ENCODE results near the gene VPS54.
A peak's percentile ranks its signal among the peaks of the same experiment; 100 is the strongest.

VPS54 gene

DNA sequence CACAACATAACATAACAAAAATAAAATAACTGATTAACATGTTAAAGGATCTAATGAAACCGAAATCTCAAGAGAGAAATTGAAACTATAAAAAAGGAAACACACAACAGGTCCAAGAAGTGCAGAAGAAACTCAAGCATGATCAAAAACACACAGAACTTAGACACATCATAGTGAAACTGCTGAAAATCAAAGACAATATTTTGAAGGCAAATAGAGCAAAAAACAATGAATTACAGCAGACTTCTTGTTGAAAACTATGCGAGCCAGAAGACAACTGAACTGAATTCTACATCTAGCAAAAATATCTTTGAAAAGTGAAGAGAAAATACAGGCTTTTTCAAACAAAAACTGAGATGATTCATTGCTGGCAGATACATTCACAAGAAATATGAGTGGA lies 116.2 kb downstream of the VPS54 start:
- no peak overlapping the region for H3K4me3 Mint-ChIP-seq
- H3K27ac Mint-ChIP-seq (ENCODE audit: low read depth) = no peak overlapping the region
- no peak for ATAC-seq (replicated peaks; ENCODE audit: extremely low read depth, poor library complexity, severe bottlenecking)

DNA sequence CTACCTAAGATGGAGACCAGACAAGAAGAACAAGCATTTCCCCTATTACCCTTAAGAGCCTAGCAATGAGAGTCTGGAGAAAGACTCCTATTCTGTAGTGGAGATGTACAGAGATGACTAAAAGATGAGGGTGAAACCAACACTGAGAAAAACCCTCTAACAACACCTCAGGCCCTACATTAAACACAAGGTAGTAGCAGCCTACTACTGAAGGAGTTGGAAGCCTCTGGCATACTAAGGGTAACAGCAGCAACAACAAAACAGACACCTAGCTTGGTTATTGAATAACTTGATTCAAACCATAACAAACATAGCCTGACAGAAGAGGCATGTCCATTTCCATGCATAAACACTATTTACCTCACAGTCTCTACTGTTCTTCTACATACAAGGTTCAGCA lies 117.1 kb downstream of the VPS54 start:
- H3K36me3 Mint-ChIP-seq (ENCODE audit: insufficient read depth) = peaks cover 18% of the 10 kb centered on the region
- peaks cover 6% of the 10 kb centered on the region for H3K9me3 Mint-ChIP-seq
- H3K4me1 Mint-ChIP-seq = peaks cover 6% of the 10 kb centered on the region
- no peak overlapping the region for H3K4me3 Mint-ChIP-seq
- H3K27ac Mint-ChIP-seq (ENCODE audit: low read depth) = no peak overlapping the region
- ATAC-seq (replicated peaks; ENCODE audit: extremely low read depth, poor library complexity, severe bottlenecking) = no peak
- H3K27me3 Mint-ChIP-seq = no peaks in the 10 kb centered on the region
- DNase-seq (ENCODE audit: low spot score in 2 of 2) = no peak

More for the DNA sequence above, 116.2 kb downstream of the VPS54 start:
- no peaks in the 10 kb centered on the region for H3K27me3 Mint-ChIP-seq
- peaks cover 17% of the 10 kb centered on the region for H3K36me3 Mint-ChIP-seq (ENCODE audit: insufficient read depth)
- peaks cover 6% of the 10 kb centered on the region for H3K9me3 Mint-ChIP-seq
- no peak for DNase-seq (ENCODE audit: low spot score in 2 of 2)
- H3K4me1 Mint-ChIP-seq = peaks cover 6% of the 10 kb centered on the region

DNA sequence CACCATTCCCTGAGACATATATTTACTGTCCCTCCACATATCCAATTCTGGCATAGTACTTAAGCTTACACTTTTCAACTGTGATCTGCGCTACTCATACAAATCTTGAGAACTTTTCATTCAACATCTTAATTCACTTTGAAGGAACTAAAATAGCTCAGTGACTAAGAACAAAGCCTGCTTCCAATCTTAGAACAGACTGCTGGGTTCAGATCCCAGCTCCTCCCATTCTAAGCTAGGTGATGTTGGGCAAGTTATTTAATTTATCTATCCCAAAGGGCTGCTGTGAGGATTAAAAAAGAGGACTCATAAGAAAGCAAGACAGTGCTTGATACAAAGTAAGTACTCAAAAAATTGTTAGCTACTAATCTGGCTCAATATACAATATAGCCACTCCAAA lies 119.6 kb downstream of the VPS54 start:
- Mint-ChIP-seq H3K27ac (ENCODE audit: low read depth) (no peak overlapping the region), H3K27me3 (no peaks in the 10 kb centered on the region), H3K4me3 (no peak overlapping the region), H3K9me3 (peaks cover 6% of the 10 kb centered on the region), H3K4me1 (peaks cover 6% of the 10 kb centered on the region), H3K36me3 (ENCODE audit: insufficient read depth) (peaks cover 24% of the 10 kb centered on the region)
- DNase-seq (ENCODE audit: low spot score in 2 of 2) (no peak), ATAC-seq (replicated peaks; ENCODE audit: extremely low read depth, poor library complexity, severe bottlenecking) (no peak)

DNA sequence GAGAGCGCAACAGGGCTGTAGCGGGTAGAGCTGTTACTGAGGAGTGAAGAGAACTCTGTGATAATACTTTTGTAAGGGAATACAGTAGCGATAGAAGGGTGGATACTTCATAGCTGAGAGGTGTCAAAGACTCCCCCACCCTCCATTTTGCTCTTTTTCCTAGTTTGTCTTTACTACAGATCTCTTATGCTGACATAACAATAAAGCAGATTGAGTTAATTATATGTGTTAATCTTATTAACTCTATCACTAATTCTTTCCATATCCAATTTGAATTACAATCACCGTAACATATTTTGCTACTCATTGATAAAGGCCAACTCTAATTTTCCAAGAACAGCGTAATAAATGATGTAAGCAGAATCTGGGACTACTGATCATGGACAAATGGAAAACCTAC lies 120.4 kb downstream of the VPS54 start:
- Mint-ChIP-seq H3K4me1 (peaks cover 6% of the 10 kb centered on the region), H3K36me3 (ENCODE audit: insufficient read depth) (peaks cover 22% of the 10 kb centered on the region), H3K27me3 (no peaks in the 10 kb centered on the region), H3K27ac (ENCODE audit: low read depth) (no peak overlapping the region), H3K4me3 (no peak overlapping the region), H3K9me3 (peaks cover 6% of the 10 kb centered on the region)
- no peak for ATAC-seq (replicated peaks; ENCODE audit: extremely low read depth, poor library complexity, severe bottlenecking)
- DNase-seq (ENCODE audit: low spot score in 2 of 2) = no peak

DNA sequence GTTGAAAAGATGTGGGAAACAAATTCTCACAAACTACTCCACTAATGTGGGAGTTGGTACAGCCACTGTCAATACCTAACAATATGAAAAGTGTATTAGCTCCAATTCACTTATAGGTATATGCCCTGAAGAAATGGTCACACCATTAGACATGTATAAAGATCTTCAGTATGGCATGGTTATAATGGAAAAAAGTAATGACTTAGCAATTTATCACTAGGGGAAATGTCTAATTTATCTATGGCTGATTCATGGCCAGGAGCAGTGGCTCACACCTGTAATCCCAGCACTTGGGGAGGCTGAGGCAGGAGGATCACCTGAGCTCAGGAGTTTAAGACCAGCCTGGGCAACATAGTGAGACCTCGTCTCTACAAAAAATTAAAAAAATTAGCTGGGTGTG lies 125.1 kb downstream of the VPS54 start:
- Mint-ChIP-seq H3K36me3 (ENCODE audit: insufficient read depth) (peaks cover 46% of the 10 kb centered on the region), H3K4me3 (no peak overlapping the region), H3K27me3 (no peaks in the 10 kb centered on the region), H3K4me1 (peaks cover 6% of the 10 kb centered on the region), H3K27ac (ENCODE audit: low read depth) (no peak overlapping the region), H3K9me3 (no peaks in the 10 kb centered on the region)
- DNase-seq (ENCODE audit: low spot score in 2 of 2) = no peak
- ATAC-seq (replicated peaks; ENCODE audit: extremely low read depth, poor library complexity, severe bottlenecking) = no peak

DNA sequence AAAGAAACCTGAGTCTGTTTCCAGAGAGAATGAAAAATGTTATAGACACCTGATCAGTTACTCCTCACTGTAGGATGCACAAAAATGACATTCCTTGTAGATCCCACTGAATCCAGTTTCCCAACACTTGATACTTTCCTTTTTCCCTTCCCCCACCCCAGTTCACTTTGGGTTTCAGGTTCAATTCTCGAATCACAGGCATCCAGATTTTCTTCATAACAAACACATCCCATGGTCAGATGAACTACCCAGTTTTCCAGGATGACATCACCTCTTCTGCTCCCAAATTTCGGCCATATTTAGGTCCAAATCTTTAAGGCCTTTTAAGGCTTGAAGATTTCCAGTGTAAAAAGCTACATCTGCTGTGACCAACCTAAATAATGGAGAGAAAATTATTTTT lies 126.1 kb downstream of the VPS54 start:
- Mint-ChIP-seq H3K36me3 (ENCODE audit: insufficient read depth) (peaks cover 46% of the 10 kb centered on the region), H3K4me3 (no peak overlapping the region), H3K27me3 (no peaks in the 10 kb centered on the region), H3K9me3 (no peaks in the 10 kb centered on the region), H3K27ac (ENCODE audit: low read depth) (no peak overlapping the region), H3K4me1 (no peaks in the 10 kb centered on the region)
- DNase-seq (ENCODE audit: low spot score in 2 of 2) (no peak), ATAC-seq (replicated peaks; ENCODE audit: extremely low read depth, poor library complexity, severe bottlenecking) (no peak)

DNA sequence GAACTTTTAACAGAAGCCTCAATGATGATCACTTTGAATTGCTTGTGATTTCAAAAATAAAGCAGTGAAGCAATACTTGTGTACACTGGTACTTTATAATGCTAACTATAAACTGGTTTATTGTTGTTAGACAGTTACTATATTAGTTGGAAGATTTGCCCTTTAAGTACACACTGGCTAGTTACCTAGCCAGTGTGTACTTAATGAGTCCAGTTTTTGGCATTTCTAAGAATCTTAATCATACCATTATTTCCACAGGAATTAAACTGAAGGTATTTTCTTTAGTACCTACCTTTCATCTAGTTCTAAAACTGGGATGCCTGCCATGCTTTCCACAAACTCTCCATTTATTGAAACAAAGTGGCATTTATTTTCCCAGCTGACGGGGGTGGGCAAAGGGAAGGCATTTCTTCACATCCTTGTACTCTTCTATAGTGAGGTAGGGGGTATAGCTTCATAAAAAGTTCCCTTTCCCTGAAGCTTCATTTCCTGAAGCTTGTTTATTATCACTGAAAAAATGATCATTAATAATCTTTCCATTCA lies 127.7 kb downstream of the VPS54 start:
- no peak for DNase-seq (ENCODE audit: low spot score in 2 of 2)
- peaks cover 50% of the 10 kb centered on the region for H3K36me3 Mint-ChIP-seq (ENCODE audit: insufficient read depth)

DNA sequence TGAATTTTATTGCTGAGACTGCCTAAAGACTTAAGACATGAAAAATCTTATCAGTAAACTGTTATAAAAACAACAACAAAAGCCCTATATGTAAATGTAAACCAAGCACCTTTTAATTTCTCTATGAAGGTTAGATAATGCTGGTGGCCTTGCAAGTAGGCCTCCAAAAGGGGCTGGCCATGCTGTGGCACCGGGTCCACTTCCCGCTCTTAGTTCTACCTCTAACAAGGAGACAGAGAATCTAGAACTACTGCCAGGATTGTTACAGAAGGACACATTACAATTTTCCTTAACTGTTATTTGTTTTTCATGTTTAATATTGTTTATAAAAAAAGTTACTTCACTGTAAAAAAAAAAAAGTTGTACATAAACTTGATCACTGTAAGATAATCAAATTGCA lies 128.6 kb downstream of the VPS54 start:
- H3K27ac Mint-ChIP-seq (ENCODE audit: low read depth) = no peak overlapping the region
- H3K9me3 Mint-ChIP-seq = no peaks in the 10 kb centered on the region
- peaks cover 53% of the 10 kb centered on the region for H3K36me3 Mint-ChIP-seq (ENCODE audit: insufficient read depth)
- H3K4me3 Mint-ChIP-seq = no peak overlapping the region
- no peaks in the 10 kb centered on the region for H3K27me3 Mint-ChIP-seq
- H3K4me1 Mint-ChIP-seq = no peaks in the 10 kb centered on the region
- DNase-seq (ENCODE audit: low spot score in 2 of 2) (no peak), ATAC-seq (replicated peaks; ENCODE audit: extremely low read depth, poor library complexity, severe bottlenecking) (no peak)

More for the DNA sequence above, 127.7 kb downstream of the VPS54 start:
- H3K27me3 Mint-ChIP-seq = no peaks in the 10 kb centered on the region
- no peaks in the 10 kb centered on the region for H3K9me3 Mint-ChIP-seq
- ATAC-seq (replicated peaks; ENCODE audit: extremely low read depth, poor library complexity, severe bottlenecking) = no peak
- peak overlapping the region; percentile 6 for H3K27ac Mint-ChIP-seq (ENCODE audit: low read depth)
- H3K4me1 Mint-ChIP-seq = no peaks in the 10 kb centered on the region
- H3K4me3 Mint-ChIP-seq = no peak overlapping the region

DNA sequence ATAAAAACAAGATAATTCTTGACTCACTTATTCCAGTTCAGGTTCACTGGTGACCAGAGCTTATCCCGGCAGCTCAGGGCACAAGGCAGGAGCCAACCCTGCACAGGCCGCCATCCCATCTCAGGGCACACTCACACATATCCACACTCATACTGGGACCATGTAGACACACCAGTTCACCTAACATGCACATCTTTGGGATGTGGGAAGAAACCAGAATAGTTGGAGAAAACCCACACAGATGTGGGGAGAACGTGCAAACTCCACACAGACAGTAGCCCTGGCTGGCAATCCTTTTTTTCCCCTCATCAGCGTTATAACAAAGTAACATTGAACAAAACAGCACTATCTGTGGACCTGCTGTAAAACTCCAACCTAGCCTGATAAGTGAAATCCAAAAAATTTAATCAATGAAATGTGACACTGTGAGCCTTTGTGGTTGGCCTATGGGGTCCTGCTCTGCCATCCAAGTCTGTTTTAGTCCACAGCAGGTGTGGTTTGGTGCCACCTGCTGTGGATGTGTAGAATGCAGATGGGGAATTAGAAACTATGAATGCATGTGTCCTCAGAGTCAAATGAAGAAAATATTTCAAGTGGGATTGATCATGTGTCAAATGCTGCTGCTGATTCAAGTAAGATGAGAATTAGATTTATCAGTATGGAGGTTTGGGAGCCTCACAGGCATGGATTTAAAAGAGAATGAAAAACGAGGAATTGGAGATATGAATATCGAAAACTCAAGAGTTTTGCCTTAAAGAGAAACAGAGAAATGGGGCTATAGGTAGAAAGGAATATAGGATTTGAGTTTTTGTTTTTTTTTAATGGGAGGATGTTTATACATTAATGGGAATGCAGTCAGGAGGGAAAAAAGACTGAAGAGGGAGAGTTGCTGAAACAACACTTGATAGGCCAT lies 130.5 kb downstream of the VPS54 start:
- ATAC-seq (replicated peaks; ENCODE audit: extremely low read depth, poor library complexity, severe bottlenecking) (no peak), DNase-seq (ENCODE audit: low spot score in 2 of 2) (no peak)
- H3K27me3 Mint-ChIP-seq = no peaks in the 10 kb centered on the region
- H3K27ac Mint-ChIP-seq (ENCODE audit: low read depth) = peak overlapping the region; percentile 47
- H3K9me3 Mint-ChIP-seq = no peaks in the 10 kb centered on the region
- H3K4me1 Mint-ChIP-seq = no peaks in the 10 kb centered on the region
- H3K4me3 Mint-ChIP-seq = no peak overlapping the region
- H3K36me3 Mint-ChIP-seq (ENCODE audit: insufficient read depth) = peaks cover 65% of the 10 kb centered on the region

DNA sequence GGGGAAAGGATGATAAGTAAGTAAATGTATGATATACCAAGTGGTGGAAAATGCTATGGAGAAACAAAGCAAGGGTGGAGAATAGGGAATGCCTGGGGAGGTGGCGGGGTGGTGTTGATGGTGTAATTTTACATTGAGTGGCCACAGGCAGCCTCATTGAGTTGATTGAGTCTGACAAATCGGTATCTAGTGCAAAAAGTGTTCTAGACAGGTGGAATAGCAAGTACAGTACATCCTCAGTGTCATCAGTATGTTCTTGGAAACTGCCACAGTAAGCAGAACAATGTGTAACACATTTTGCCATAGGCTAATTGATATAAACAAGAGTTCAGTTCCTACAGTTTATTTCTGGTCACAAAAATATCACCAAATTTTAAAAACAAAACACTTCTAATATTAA lies 131.2 kb downstream of the VPS54 start:
- Mint-ChIP-seq H3K27ac (ENCODE audit: low read depth) (peak overlapping the region; percentile 42), H3K27me3 (no peaks in the 10 kb centered on the region), H3K36me3 (ENCODE audit: insufficient read depth) (peaks cover 64% of the 10 kb centered on the region), H3K4me1 (peaks cover 1% of the 10 kb centered on the region), H3K4me3 (no peak overlapping the region), H3K9me3 (no peaks in the 10 kb centered on the region)
- ATAC-seq (replicated peaks; ENCODE audit: extremely low read depth, poor library complexity, severe bottlenecking) (no peak), DNase-seq (ENCODE audit: low spot score in 2 of 2) (no peak)

DNA sequence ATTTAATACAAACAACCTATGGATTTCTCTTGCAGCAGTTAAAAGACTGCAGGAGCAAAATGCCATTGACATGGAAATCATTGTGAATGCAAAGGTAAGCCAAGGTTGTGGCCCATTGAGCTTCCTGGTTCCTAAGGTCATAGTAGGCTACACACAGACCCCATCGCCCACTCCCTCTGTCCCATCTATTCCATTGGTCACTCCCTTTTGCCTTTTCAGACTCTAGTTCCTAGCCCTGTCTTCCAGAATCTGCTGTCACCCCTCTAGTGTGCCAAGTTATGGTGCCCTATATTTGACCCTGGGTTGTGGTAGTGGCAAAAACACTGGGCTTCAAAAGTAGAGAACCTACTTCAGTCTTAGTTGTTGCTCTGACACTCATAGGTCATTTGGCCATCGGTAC lies 132.8 kb downstream of the VPS54 start:
- Mint-ChIP-seq H3K9me3 (no peaks in the 10 kb centered on the region), H3K4me1 (peaks cover 10% of the 10 kb centered on the region), H3K27me3 (no peaks in the 10 kb centered on the region), H3K4me3 (no peak overlapping the region), H3K27ac (ENCODE audit: low read depth) (no peak overlapping the region), H3K36me3 (ENCODE audit: insufficient read depth) (peaks cover 66% of the 10 kb centered on the region)
- no peak for DNase-seq (ENCODE audit: low spot score in 2 of 2)
- no peak for ATAC-seq (replicated peaks; ENCODE audit: extremely low read depth, poor library complexity, severe bottlenecking)

DNA sequence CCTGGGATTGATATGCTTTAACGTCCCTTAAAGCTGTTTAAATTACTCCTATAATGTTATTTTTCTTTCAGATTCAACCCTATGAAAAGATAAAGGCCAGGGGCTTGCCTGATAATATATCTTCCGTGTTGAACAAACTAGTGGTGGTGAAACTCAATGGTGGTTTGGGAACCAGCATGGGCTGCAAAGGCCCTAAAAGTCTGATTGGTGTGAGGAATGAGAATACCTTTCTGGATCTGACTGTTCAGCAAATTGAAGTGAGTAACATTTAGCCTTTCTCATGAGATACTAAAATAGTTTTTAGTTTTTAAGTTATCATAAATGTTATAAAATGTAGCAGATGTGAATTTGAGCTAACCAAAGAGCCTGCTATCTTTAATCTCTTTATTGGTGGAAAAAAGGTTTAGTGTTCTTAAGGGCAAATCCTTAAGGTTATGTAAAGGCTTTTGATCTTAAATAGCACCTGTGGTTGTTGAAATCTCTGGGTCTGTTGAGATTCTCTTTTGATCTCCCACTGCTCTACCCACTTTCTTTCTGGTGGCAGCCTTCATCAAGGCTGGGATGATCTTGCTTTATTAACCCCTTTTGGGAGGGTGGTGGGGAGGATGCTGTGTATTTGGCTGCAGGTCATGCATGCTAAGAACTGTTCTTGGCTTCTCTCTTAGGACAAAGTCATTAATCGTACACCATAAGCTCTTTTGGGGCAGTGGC lies 136.7 kb downstream of the VPS54 start:
- H3K4me1 Mint-ChIP-seq = peaks cover 20% of the 10 kb centered on the region
- no peak for DNase-seq (ENCODE audit: low spot score in 2 of 2)
- H3K9me3 Mint-ChIP-seq = no peaks in the 10 kb centered on the region
- no peak overlapping the region for H3K27ac Mint-ChIP-seq (ENCODE audit: low read depth)
- no peak overlapping the region for H3K4me3 Mint-ChIP-seq
- H3K36me3 Mint-ChIP-seq (ENCODE audit: insufficient read depth) = peaks cover 42% of the 10 kb centered on the region
- no peak for ATAC-seq (replicated peaks; ENCODE audit: extremely low read depth, poor library complexity, severe bottlenecking)
- H3K27me3 Mint-ChIP-seq = no peaks in the 10 kb centered on the region

DNA sequence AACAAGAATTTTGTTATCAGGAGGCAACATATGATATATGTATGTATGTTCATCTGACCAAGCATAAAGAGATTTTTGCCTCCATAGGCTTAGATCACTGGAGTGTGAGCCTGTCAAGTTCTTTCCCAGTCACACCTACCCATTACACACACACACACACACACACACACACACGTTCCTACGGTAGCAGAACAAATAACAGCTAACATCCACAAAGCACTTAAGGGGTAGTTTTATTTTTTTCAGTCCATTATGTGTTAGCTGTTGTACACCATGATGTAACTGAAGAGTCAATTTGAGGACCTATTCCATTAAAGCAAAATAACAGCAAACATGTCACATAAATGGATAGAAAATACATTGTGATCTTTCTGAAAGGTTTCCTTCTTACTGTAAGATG lies 138.0 kb downstream of the VPS54 start:
- Mint-ChIP-seq H3K9me3 (no peaks in the 10 kb centered on the region), H3K36me3 (ENCODE audit: insufficient read depth) (peaks cover 38% of the 10 kb centered on the region), H3K27ac (ENCODE audit: low read depth) (peak overlapping the region; percentile 24), H3K4me1 (peaks cover 28% of the 10 kb centered on the region), H3K4me3 (no peak overlapping the region), H3K27me3 (no peaks in the 10 kb centered on the region)
- no peak for DNase-seq (ENCODE audit: low spot score in 2 of 2)
- no peak for ATAC-seq (replicated peaks; ENCODE audit: extremely low read depth, poor library complexity, severe bottlenecking)

All from central memory CD8-positive, alpha-beta T cell (primary cell).